GM12878 (cell line): ENCODE data around the gene FIBCD1.

ENCODE experiments used
- GABPA ChIP-seq: IDR thresholded peaks from 2 replicates; pipeline ENCODE4 v1.6.1; 2014; ENCODE audit warnings: antibody characterized with exemption, low read depth, mild to moderate bottlenecking, inconsistent platforms
- GATAD2B ChIP-seq: fragments of 450-650 bp; conservative IDR thresholded peaks from 2 replicates; pipeline ENCODE4 v1.6.1; 2017; ENCODE audit warnings: low read depth, mild to moderate bottlenecking, moderate library complexity
- TF ChIP-seq, protein P1 (sequence below), 3 experiments: IDR thresholded peaks in 2 of 3; conservative IDR thresholded peaks in 1 of 3; 2 replicates each; pipeline ENCODE4 v1.5.1; 2011; ENCODE audit warnings: low read depth in 3 of 3, low read length in 3 of 3, mild to moderate bottlenecking in 3 of 3, control low read depth in 2 of 3, moderate library complexity in 2 of 3, inconsistent platforms in 1 of 3, mixed read lengths in 1 of 3; ENCODE audit not compliant: control insufficient read depth in 2 of 3, insufficient read depth in 1 of 3; ENCODE audit errors: extremely low read depth in 1 of 3

DNA sequence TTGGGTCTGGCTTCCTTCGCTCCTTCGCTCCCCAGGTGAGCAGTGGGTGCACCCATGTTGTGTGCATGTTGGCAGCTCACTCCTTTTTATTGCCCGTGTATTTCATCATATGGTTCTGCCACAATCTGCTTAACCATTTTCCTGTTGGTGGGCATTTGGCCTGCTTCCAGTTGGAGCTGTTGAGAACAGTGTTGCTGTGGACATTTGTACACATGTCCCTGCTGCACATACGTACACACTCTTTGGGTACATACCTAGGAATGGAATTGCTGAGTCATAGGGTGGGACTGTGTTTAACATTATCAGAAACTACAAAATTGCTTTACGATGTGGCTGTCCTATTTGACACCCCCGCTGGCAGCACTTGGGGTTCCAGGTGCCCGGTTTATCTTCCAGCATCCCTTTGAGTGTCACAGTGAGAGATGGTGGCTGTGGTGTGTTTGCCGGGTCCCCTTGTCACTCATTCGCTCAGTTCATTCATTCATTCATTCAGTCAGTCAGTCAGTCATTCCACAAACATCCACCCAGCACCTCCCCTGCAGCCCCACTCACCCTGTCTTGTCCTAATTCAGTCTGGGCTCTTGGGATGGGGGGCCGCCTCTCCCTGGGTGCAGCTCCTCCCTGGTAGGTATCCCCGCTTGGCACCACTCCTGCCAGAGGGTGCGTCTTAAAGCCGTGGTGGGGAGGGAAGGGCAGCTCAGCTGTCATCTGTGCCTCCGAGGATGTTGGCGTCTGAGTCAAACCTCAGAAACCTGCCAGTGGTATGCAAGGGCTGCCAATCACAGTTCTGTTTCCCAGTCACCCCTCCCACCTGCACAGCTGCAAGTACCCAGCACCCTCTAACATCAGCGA is 7.9 kb upstream of the FIBCD1 start:
- TF ChIP-seq GABPA = no peak
- TF ChIP-seq, protein P1, sequence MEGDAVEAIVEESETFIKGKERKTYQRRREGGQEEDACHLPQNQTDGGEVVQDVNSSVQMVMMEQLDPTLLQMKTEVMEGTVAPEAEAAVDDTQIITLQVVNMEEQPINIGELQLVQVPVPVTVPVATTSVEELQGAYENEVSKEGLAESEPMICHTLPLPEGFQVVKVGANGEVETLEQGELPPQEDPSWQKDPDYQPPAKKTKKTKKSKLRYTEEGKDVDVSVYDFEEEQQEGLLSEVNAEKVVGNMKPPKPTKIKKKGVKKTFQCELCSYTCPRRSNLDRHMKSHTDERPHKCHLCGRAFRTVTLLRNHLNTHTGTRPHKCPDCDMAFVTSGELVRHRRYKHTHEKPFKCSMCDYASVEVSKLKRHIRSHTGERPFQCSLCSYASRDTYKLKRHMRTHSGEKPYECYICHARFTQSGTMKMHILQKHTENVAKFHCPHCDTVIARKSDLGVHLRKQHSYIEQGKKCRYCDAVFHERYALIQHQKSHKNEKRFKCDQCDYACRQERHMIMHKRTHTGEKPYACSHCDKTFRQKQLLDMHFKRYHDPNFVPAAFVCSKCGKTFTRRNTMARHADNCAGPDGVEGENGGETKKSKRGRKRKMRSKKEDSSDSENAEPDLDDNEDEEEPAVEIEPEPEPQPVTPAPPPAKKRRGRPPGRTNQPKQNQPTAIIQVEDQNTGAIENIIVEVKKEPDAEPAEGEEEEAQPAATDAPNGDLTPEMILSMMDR (IDR thresholded peaks at IDR 0.05 in 2 of 3, conservative IDR thresholded peaks at IDR 0.05 in 1 of 3; ENCODE audit: control insufficient read depth in 2 of 3, extremely low read depth in 1 of 3, insufficient read depth in 1 of 3, low read depth in 3 of 3, low read length in 3 of 3) = no peak
- no peak for TF ChIP-seq GATAD2B
